Breast epithelium (tissue), 4 donors: ENCODE measurements around the gene PAX1. TPM values are rescaled to one million over a fixed set of nuclear protein-coding genes. Genes with fewer than 3 reads are reported as not detected.

ENCODE experiments used
- DNase-seq, 2 donors: peaks; one replicate each; pipeline ENCODE4 v3.0.0-alpha.2; 2019; ENCODE audit warnings: low spot score in 2 of 2
- H3K27ac ChIP-seq, 2 donors: fragments of 200-600 bp; sonication (generic) in 1 of 2; one replicate each; pipeline ENCODE4 v1.5.1; 2016 to 2019; ENCODE audit warnings: mild to moderate bottlenecking in 1 of 2
- H3K27me3 ChIP-seq, 2 donors: fragments of 200-600 bp; sonication (generic) in 1 of 2; one replicate each; pipeline versions ENCODE4 v1.5.1 to v1.6.0; 2017 to 2019; ENCODE audit warnings: control low read depth in 1 of 2, mild to moderate bottlenecking in 1 of 2
- H3K36me3 ChIP-seq: fragments of 200-600 bp; one replicate; pipeline ENCODE4 v1.5.1; 2019
- H3K4me1 ChIP-seq, 2 donors: fragments of 200-600 bp; sonication (generic); one replicate each; pipeline ENCODE4 v1.5.1; 2016 to 2019; ENCODE audit warnings: control low read depth in 1 of 2
- H3K4me3 ChIP-seq, 3 donors: fragments of 200-600 bp; sonication (generic); 1 replicate in 2 of 3; 2 replicates in 1 of 3; pipeline ENCODE4 v1.5.1; 2016 to 2019; ENCODE audit warnings: mild to moderate bottlenecking in 3 of 3, moderate library complexity in 2 of 3
- H3K9me3 ChIP-seq, 2 donors: fragments of 200-600 bp; sonication (generic) in 1 of 2; one replicate each; pipeline ENCODE4 v1.5.1; 2016 to 2019; ENCODE audit warnings: control low read depth in 1 of 2
- CTCF ChIP-seq, 3 donors: fragments of 450-650 bp; IDR thresholded peaks; one replicate each; pipeline ENCODE4 v1.5.1; 2016 to 2017; ENCODE audit warnings: antibody characterized with exemption in 3 of 3, mild to moderate bottlenecking in 3 of 3, moderate library complexity in 3 of 3
- POLR2A ChIP-seq: fragments of 450-650 bp; IDR thresholded peaks from one replicate; pipeline ENCODE4 v1.6.1; 2016; ENCODE audit warnings: antibody characterized with exemption, mild to moderate bottlenecking, moderate library complexity
- POLR2AphosphoS5 ChIP-seq, 3 donors: sonication (generic); formaldehyde crosslinking; IDR thresholded peaks; one replicate each; pipeline ENCODE4 v1.6.1; 2017; ENCODE audit warnings: antibody characterized with exemption in 3 of 3
- intact Hi-C: fragments of 100-400 bp; cut with DNase I; formaldehyde crosslinking; loops from one replicate; pipeline ENCODE4 v1.15.1; 2023; ENCODE audit warnings: low total_unique reads
- total RNA-seq, 3 donors: library from RNA; depleted of rRNA; stranded (reverse); fragments of >200 nt; gene quantifications; one replicate each; pipeline ENCODE4 v1.1.0, GENCODE V29; 2016

Gene PAX1
- total RNA-seq, 3 donors from 2014 or later = not detected

DNA sequence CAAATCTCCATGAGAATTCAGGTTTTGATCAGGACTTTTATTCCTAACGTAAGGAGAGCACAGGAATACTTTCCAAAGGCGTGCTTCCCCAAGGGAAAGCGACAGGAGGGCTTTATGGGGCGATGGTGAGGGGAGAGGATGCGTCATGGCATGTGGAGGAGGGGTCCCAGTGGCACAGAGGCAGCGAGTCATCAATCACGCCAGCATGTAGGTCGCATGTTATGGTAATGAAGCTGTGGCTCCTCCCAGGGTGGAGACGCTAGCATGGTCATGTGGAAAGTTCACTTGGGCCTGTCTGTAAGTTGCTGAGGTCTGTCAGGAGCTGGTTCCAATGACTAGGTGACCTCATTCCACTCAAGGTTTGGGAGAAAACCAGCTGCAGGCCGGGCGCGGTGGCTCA is 35.3 kb upstream of the PAX1 start:
- Histone ChIP-seq H3K4me3 (no peak overlapping the region), H3K4me1 (no peaks in the 10 kb centered on the region), H3K9me3 (no peaks in the 10 kb centered on the region), H3K27me3 (peaks cover 0 to 10% of the 10 kb centered on the region in 2 donors), H3K27ac (no peak overlapping the region), H3K36me3 (no peaks in the 10 kb centered on the region)
- TF ChIP-seq CTCF (IDR thresholded peaks at IDR 0.05) (no peak), POLR2AphosphoS5 (IDR thresholded peaks at IDR 0.05) (no peak), POLR2A (no peak)
- intact Hi-C loops = no loop called here
- no peak for DNase-seq

DNA sequence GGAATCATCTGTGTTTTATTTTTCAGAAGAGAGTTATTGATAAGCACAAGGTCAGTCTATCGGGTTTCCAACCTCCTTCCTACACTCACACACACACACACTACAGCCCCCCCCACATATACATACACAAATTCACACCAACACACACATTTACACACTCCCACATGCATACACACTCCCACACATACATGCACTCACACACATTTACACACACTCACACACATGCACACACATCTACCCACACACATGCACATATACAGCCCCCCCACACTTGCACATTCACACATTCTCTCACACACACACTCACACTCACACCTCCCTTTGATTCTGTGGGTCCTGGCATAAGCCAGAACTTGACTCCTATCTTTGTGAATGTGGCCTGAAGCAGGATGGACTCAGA is 34.5 kb upstream of the PAX1 start:
- no peak for TF ChIP-seq POLR2A
- no peak for TF ChIP-seq CTCF (IDR thresholded peaks at IDR 0.05)
- TF ChIP-seq POLR2AphosphoS5 (IDR thresholded peaks at IDR 0.05) = no peak
- no peak overlapping the region for H3K27ac ChIP-seq
- peaks cover 0 to 7% of the 10 kb centered on the region in 2 donors for H3K27me3 ChIP-seq
- intact Hi-C loops = no loop called here
- H3K4me1 ChIP-seq = no peaks in the 10 kb centered on the region
- H3K9me3 ChIP-seq = no peaks in the 10 kb centered on the region
- no peaks in the 10 kb centered on the region for H3K36me3 ChIP-seq
- H3K4me3 ChIP-seq = no peak overlapping the region
- no peak for DNase-seq

GRCh38 chr20:21677261-21677660 is 28.2 kb upstream of the PAX1 start:
- no peaks in the 10 kb centered on the region for H3K36me3 ChIP-seq
- no peaks in the 10 kb centered on the region for H3K9me3 ChIP-seq
- no peak overlapping the region for H3K27ac ChIP-seq
- peaks cover 0 to 7% of the 10 kb centered on the region in 2 donors for H3K27me3 ChIP-seq
- H3K4me3 ChIP-seq = no peak overlapping the region
- DNase-seq = no peak
- intact Hi-C loops = no loop called here
- TF ChIP-seq POLR2A = no peak
- no peak for TF ChIP-seq CTCF (IDR thresholded peaks at IDR 0.05)
- no peak for TF ChIP-seq POLR2AphosphoS5 (IDR thresholded peaks at IDR 0.05)
- H3K4me1 ChIP-seq = no peaks in the 10 kb centered on the region

DNA sequence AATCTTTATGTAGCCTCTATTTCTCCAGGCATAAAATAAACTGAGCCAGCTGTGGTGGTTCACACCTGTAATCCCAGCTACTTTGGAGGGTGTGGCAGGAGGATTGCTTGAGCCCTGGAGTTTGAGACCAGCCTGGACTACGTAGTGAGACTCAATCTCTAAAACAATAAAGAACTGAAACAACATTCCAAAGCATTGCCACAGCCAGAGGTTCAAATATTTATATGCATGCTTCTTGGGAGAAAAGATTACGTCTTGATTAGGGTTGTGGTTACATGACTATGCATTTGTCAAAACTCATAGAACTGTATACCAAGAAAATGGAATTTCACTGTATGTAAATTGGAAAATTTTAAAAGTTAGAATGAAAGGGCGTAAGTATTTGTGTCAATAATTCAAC is 27.7 kb upstream of the PAX1 start:
- H3K36me3 ChIP-seq = no peaks in the 10 kb centered on the region
- DNase-seq = no peak
- H3K4me3 ChIP-seq = no peak overlapping the region
- intact Hi-C loops = no loop called here
- H3K27me3 ChIP-seq = peaks cover 0 to 7% of the 10 kb centered on the region in 2 donors
- TF ChIP-seq CTCF (IDR thresholded peaks at IDR 0.05) (no peak), POLR2AphosphoS5 (IDR thresholded peaks at IDR 0.05) (no peak), POLR2A (no peak)
- no peaks in the 10 kb centered on the region for H3K9me3 ChIP-seq
- no peak overlapping the region for H3K27ac ChIP-seq
- H3K4me1 ChIP-seq = no peaks in the 10 kb centered on the region

DNA sequence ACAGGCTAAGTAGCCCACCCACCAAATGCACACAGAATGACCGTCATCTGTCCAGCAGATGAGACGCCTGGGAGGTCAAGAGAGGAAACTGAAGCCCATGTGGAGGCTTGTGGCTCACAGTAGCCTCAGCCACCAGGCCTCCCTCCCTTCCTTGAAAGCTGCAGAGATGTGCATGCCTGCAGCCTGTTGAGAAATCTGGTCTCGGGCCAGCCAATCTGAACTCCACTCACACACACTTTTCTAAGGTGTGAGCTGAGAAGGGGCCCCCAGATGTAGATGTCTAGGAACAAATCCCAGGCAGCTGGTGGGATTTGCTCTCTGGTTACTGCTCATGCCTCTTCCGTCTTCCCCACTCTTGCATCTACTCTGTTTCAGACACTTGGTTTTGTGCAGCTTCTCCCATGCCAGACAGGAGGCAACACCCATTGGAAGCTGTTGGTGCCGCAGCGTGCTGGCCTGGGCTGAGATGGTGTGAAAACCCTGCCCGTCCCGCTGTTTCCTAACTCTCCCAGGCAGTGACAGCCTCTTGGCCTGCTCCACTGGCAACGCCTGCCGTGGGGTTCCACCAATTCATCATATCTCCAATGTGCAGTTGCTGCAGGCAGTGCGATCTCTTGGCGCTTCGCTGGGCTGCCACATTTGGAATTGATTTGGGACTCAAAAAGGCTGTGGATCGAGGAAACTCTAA is 24.1 kb upstream of the PAX1 start:
- intact Hi-C loops = no loop called here
- no peak for DNase-seq

More for the DNA sequence above, 24.1 kb upstream of the PAX1 start:
- Histone ChIP-seq H3K4me1 (no peaks in the 10 kb centered on the region), H3K4me3 (peak overlapping the region in 2 of 3 donors; percentile 28 to 43), H3K27ac (no peak overlapping the region), H3K36me3 (no peaks in the 10 kb centered on the region), H3K9me3 (no peaks in the 10 kb centered on the region), H3K27me3 (peaks cover 0 to 2% of the 10 kb centered on the region in 2 donors)
- TF ChIP-seq POLR2AphosphoS5 (IDR thresholded peaks at IDR 0.05) = no peak
- TF ChIP-seq CTCF (IDR thresholded peaks at IDR 0.05) = no peak
- no peak for TF ChIP-seq POLR2A
